ENCODE measurements around the gene ATP1A2. TPM values are rescaled to one million over a fixed set of nuclear protein-coding genes. Genes with fewer than 3 reads are reported as not detected.
A peak's percentile ranks its signal among the peaks of the same experiment; 100 is the strongest.

ATP1A2 gene
- total and polyA plus RNA-seq, 2 experiments from 2014 or later, result 4.9 to 17.7 TPM

- peaks cover 49% of the 10 kb centered on the region for H3K4me1 Mint-ChIP-seq
- no peaks in the 10 kb centered on the region for H3K27me3 ChIP-seq (ENCODE audit: insufficient read depth)
- H3K4me3 ChIP-seq, result peak overlapping the region; percentile 97
- H3K36me3 Mint-ChIP-seq (ENCODE audit: low read depth), result peaks cover 32% of the 10 kb centered on the region
- H3K4me3 Mint-ChIP-seq, result peak overlapping the region; percentile 89
- TF ChIP-seq ZNF462 (CRISPR knock-in tag; IDR thresholded peaks at IDR 0.05), result no peak
- no peak for TF ChIP-seq POLR2AphosphoS5 (IDR thresholded peaks at IDR 0.05; ENCODE audit: low read depth)
- TF ChIP-seq JUNB (IDR thresholded peaks at IDR 0.05; ENCODE audit: unreplicated experiment), result no peak
- no peak for TF ChIP-seq STAT1 (IDR thresholded peaks at IDR 0.05; ENCODE audit: unreplicated experiment)
- TF ChIP-seq ZNF331 (CRISPR knock-in tag; IDR thresholded peaks at IDR 0.05; ENCODE audit: low read depth), result no peak
- TF ChIP-seq ETS1 (IDR thresholded peaks at IDR 0.05), result no peak
- TF ChIP-seq CREB1 (CRISPR knock-in tag; IDR thresholded peaks at IDR 0.05; ENCODE audit: low read depth), result no peak
- TF ChIP-seq CTCF (conservative IDR thresholded peaks at IDR 0.05; ENCODE audit: low read depth in 2 of 2), result no peak
- TF ChIP-seq ZNF114 (CRISPR knock-in tag; IDR thresholded peaks at IDR 0.05), result no peak
- no peak for TF ChIP-seq REST (IDR thresholded peaks at IDR 0.05; ENCODE audit: unreplicated experiment)
- TF ChIP-seq EZH2phosphoT487 (IDR thresholded peaks at IDR 0.05; ENCODE audit: unreplicated experiment), result no peak
- no peaks in the 10 kb centered on the region; the same call in 1 of the 2 replicates for H4K20me1 ChIP-seq (replicated peaks; ENCODE audit: insufficient read depth)
- H2AFZ ChIP-seq, result no peak overlapping the region
- no peaks in the 10 kb centered on the region for H3K9me2 ChIP-seq (ENCODE audit: insufficient read depth)
- peak overlapping the region; percentile 90 for H3K27ac Mint-ChIP-seq
- peaks cover 9% of the 10 kb centered on the region for H3K27me3 Mint-ChIP-seq (ENCODE audit: insufficient read depth, low read depth, poor library complexity)
- ATAC-seq (no peak), DNase-seq (ENCODE audit: low spot score) (no peak)
- peaks cover 43% of the 10 kb centered on the region for H3K4me1 ChIP-seq (ENCODE audit: insufficient read depth)
- H3K9me3 Mint-ChIP-seq, result no peaks in the 10 kb centered on the region; the same call in 2 of the 3 replicates
- H3K27ac ChIP-seq (ENCODE audit: low read depth), result peak overlapping the region; percentile 92
- H3K4me2 ChIP-seq, result peak overlapping the region; percentile 98
- peaks cover 7% of the 10 kb centered on the region for H3K36me3 ChIP-seq (ENCODE audit: insufficient read depth)
- peaks cover 8% of the 10 kb centered on the region; the same call in 1 of the 2 replicates for H3F3A ChIP-seq (replicated peaks; ENCODE audit: low read depth)
- H3K79me2 ChIP-seq (replicated peaks; ENCODE audit: insufficient read depth), result peaks cover 37% of the 10 kb centered on the region
Measured at GRCh38 chr1:160096274-160097116, 19.1 kb upstream of the ATP1A2 start.
